Right atrium auricular region (tissue), 2 donors: ENCODE results near the gene USP36. TPM values are rescaled to one million over a fixed set of nuclear protein-coding genes. Genes with fewer than 3 reads are reported as not detected.
A peak's percentile ranks its signal among the peaks of the same experiment; 100 is the strongest.

Source experiments
- DNase-seq: peaks from one replicate; pipeline ENCODE4 v3.0.0-alpha.2; 2019; ENCODE audit warnings: low spot score
- H3K27ac ChIP-seq, 2 donors: fragments of 200-600 bp; sonication (generic); 1 replicate in 1 of 2; 2 replicates in 1 of 2; pipeline ENCODE4 v1.5.1; 2016 to 2019
- H3K27me3 ChIP-seq, 2 donors: fragments of 200-600 bp; sonication (generic); one replicate each; pipeline versions ENCODE4 v1.5.1 to v1.6.0; 2017 to 2019
- H3K36me3 ChIP-seq: fragments of 200-600 bp; sonication (generic); one replicate; pipeline ENCODE4 v1.5.1; 2016
- H3K4me1 ChIP-seq, 2 donors: fragments of 200-600 bp; sonication (generic); one replicate each; pipeline versions ENCODE4 v1.5.1 to v1.6.0; 2017 to 2019
- H3K4me3 ChIP-seq, 2 donors: fragments of 200-600 bp; sonication (generic); 1 replicate in 1 of 2; 2 replicates in 1 of 2; pipeline ENCODE4 v1.5.1; 2017 to 2019; ENCODE audit warnings: mild to moderate bottlenecking in 1 of 2, moderate library complexity in 1 of 2
- H3K9me3 ChIP-seq, 2 donors: fragments of 200-600 bp; sonication (generic); one replicate each; pipeline ENCODE4 v1.5.1; 2019
- total RNA-seq, 2 donors: library from RNA; depleted of rRNA; stranded (reverse); fragments of >200 nt; gene quantifications; one replicate each; pipeline ENCODE4 v1.1.0, GENCODE V29; 2016
- TF ChIP-seq, protein P1 (sequence below), 2 donors: fragments of 200-600 bp; sonication (generic); IDR thresholded peaks; one replicate each; pipeline ENCODE4 v1.5.1; 2019; ENCODE audit warnings: antibody characterized with exemption in 2 of 2

Gene USP36
- total RNA-seq, 2 donors from 2014 or later: 15.4 to 18.1 TPM

DNA sequence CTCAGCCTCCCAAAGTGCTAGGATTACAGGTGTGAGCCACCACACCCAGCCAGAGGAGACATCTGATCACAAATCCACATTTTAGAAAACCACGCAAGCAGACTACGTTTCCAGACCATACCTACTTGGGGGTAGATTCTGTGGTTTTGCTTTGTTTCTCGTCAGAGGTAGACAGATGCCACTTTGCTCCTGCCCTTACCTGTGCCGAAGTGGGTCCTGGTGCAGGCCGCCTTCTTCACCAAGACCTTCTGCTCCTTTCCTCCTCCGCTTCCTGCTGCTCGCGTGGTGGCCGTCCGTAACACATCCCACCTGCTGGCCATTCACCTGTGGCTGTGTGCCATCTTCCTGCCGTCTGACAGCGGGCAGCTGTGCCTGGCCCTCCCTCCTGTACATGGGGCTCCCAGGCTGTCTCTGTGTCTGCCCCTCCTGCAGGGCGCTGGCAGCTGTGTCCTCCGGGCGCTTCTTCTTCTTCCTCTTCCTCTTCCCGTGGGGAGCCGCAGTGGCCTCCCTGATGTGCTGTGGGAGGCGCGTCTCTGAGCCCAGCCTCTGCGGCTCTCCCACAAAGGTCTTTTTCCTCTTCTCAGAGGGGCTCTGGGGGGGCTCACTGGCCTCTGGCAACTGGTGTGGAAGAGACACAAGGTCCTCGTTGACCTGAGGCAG, 37.3 kb downstream of the USP36 start:
- H3K27me3 ChIP-seq: no peaks in the 10 kb centered on the region
- no peak overlapping the region for H3K27ac ChIP-seq
- H3K9me3 ChIP-seq: no peaks in the 10 kb centered on the region
- peaks cover 87% of the 10 kb centered on the region for H3K36me3 ChIP-seq
- no peak for DNase-seq
- H3K4me3 ChIP-seq: no peak overlapping the region
- H3K4me1 ChIP-seq: peaks cover 0 to 10% of the 10 kb centered on the region in 2 donors
- TF ChIP-seq, protein P1, sequence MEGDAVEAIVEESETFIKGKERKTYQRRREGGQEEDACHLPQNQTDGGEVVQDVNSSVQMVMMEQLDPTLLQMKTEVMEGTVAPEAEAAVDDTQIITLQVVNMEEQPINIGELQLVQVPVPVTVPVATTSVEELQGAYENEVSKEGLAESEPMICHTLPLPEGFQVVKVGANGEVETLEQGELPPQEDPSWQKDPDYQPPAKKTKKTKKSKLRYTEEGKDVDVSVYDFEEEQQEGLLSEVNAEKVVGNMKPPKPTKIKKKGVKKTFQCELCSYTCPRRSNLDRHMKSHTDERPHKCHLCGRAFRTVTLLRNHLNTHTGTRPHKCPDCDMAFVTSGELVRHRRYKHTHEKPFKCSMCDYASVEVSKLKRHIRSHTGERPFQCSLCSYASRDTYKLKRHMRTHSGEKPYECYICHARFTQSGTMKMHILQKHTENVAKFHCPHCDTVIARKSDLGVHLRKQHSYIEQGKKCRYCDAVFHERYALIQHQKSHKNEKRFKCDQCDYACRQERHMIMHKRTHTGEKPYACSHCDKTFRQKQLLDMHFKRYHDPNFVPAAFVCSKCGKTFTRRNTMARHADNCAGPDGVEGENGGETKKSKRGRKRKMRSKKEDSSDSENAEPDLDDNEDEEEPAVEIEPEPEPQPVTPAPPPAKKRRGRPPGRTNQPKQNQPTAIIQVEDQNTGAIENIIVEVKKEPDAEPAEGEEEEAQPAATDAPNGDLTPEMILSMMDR (IDR thresholded peaks at IDR 0.05): no peak

GRCh38 chr17:78802459-78802858, 38.2 kb downstream of the USP36 start:
- DNase-seq: no peak
- peaks cover 87% of the 10 kb centered on the region for H3K36me3 ChIP-seq
- TF ChIP-seq, protein P1 (IDR thresholded peaks at IDR 0.05): no peak
- no peaks in the 10 kb centered on the region for H3K27me3 ChIP-seq
- no peak overlapping the region for H3K27ac ChIP-seq
- H3K4me1 ChIP-seq: peaks cover 0 to 10% of the 10 kb centered on the region in 2 donors
- H3K4me3 ChIP-seq: no peak overlapping the region
- H3K9me3 ChIP-seq: no peaks in the 10 kb centered on the region

DNA sequence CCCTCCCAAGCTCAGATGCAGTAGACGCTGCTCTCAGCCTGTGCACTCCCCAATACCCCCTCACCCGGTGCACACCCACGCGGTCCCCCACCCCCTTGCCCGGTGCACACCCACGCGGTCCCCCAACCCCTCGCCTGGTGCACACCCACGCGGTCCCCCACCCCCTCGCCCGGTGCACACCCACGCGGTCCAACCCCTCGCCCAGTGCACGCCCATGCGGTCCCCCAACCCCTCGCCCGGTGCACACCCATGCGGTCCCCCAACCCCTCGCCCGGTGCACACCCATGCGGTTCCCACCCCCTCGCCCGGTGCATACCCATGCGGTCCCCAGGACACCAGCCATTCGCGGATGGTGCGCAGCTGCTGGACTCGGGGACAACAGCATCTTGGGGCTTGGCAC, 38.6 kb downstream of the USP36 start:
- Histone ChIP-seq H3K36me3 (peaks cover 87% of the 10 kb centered on the region), H3K4me3 (no peak overlapping the region), H3K27me3 (no peaks in the 10 kb centered on the region), H3K4me1 (peaks cover 0 to 10% of the 10 kb centered on the region in 2 donors), H3K27ac (no peak overlapping the region), H3K9me3 (no peaks in the 10 kb centered on the region)
- DNase-seq: no peak
- TF ChIP-seq, protein P1 (IDR thresholded peaks at IDR 0.05): no peak

DNA sequence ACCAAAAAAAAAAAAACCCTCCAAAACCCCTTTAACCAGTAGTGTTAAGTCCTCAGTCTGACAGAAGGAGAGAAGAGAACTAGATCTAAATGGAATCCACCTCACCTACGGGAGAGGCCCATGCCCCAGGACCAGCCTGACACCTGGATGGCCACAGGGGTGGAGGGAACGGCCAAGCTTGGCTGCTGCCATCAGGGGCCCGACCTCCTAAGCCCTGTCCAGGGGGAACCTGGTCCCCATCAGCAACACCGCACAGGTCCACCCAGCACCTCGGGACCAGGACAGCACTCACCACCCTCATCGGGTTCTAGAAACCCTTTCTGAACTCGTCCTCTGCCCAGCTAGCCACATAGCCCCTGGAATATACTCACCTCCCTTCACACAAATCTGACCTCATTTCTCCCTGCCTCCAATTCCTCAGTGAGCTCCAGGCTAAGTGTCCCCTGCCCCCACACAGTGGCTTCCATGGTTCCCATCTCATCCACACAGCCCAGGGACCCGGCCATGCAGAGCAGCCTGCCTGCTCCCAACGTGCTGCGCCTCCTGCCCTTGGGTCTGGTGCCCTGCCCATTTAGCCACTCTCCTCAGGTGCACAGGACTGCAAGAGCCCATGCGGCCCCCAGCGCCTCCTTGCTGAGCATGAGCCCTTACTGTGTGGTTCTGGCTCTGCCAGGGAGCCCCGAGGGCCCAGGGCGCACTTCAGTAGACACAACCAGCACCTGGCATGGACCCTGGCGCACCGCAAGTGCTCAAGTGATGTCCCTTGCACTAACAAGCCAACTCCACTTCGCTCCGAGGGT, 40.3 kb downstream of the USP36 start:
- TF ChIP-seq, protein P1 (IDR thresholded peaks at IDR 0.05): no peak
- Histone ChIP-seq H3K4me1 (peaks cover 0 to 10% of the 10 kb centered on the region in 2 donors), H3K36me3 (peaks cover 78% of the 10 kb centered on the region), H3K27ac (no peak overlapping the region), H3K27me3 (no peaks in the 10 kb centered on the region), H3K4me3 (no peak overlapping the region), H3K9me3 (no peaks in the 10 kb centered on the region)
- no peak for DNase-seq

DNA sequence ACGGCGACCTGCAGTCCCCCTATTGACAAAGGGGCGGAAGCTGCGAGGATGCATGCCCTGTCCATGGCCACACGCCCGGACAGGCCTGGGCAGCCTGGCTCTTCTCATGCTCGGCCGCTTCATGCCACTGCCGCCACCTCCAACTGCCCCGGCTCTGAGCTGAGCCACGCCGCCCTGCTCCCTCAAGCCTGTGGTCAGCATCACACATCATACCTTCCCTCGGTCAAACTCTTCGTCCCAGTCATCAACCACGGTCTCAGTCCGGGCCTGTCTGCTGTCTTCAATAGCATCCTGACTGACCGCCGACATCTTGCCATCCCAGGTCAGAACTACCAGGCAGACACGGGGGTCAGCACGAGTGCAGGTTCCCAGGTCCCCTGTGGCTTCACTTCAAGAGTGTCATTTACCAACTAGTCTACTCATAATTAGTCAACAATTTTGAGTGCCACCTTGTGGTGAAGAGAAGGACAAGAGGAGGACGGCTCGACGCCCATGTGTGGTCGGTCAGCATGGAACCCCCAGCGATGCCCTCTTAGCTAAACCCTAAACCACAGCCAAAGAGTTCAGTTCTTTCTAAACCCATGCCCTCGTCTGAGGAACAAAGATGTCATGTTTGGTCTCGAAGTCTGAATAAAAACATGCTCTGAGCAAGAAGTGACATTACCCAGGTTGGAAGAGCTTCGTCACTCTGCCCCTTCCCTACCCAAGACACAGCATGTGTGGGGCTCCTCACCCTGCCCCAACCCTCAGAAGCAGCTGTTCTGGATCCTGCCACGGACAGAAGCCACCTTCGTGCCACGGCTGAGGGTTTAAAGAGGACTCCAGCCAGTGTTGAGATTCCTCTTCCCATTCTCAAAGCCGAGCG, 41.7 kb downstream of the USP36 start:
- Histone ChIP-seq H3K4me1 (peaks cover 0 to 12% of the 10 kb centered on the region in 2 donors), H3K36me3 (peaks cover 78% of the 10 kb centered on the region), H3K27ac (no peak overlapping the region), H3K9me3 (no peaks in the 10 kb centered on the region), H3K27me3 (no peaks in the 10 kb centered on the region), H3K4me3 (no peak overlapping the region)
- TF ChIP-seq, protein P1 (IDR thresholded peaks at IDR 0.05): peak; percentile 22 to 67
- no peak for DNase-seq
